H1 (cell line): ENCODE measurements around the gene DCTPP1.

ENCODE experiments used
- EZH2 ChIP-seq: fragments of 200-600 bp; sonication (generic); IDR thresholded peaks from 2 replicates; pipeline ENCODE4 v1.7.1; 2012; ENCODE audit warnings: low read depth, mild to moderate bottlenecking, moderate library complexity, low read length, inconsistent platforms; ENCODE audit not compliant: severe bottlenecking
- POLR2A ChIP-seq, 2 experiments: IDR thresholded peaks; 1 replicate in 1 of 2; 2 replicates in 1 of 2; pipeline ENCODE4 v1.6.1; 2011; ENCODE audit warnings: low read depth in 2 of 2, low read length in 2 of 2, mild to moderate bottlenecking in 2 of 2; ENCODE audit errors: control extremely low read depth in 1 of 2
- SP1 ChIP-seq: IDR thresholded peaks from 2 replicates; pipeline ENCODE4 v1.6.1; 2011; ENCODE audit warnings: low read depth, low read length
- TF ChIP-seq, protein P1 (sequence below), 3 experiments: IDR thresholded peaks; 1 replicate in 2 of 3; 2 replicates in 1 of 3; pipeline versions ENCODE4 v1.5.1 to v1.6.1; 2011; ENCODE audit warnings: low read length in 3 of 3, mild to moderate bottlenecking in 3 of 3, inconsistent platforms in 2 of 3, low read depth in 1 of 3, moderate library complexity in 1 of 3; ENCODE audit not compliant: insufficient read depth in 1 of 3; ENCODE audit errors: control extremely low read depth in 1 of 3

GRCh38 chr16:30375864-30376263 lies 54.0 kb downstream of the DCTPP1 start:
- TF ChIP-seq EZH2 (no peak), POLR2A (IDR thresholded peaks at IDR 0.05; ENCODE audit: control extremely low read depth in 1 of 2, low read depth in 2 of 2, low read length in 2 of 2) (no peak), SP1 (0 out of 2 replicates have a peak, but pooled peaks have one; percentile 15)
- TF ChIP-seq, protein P1, sequence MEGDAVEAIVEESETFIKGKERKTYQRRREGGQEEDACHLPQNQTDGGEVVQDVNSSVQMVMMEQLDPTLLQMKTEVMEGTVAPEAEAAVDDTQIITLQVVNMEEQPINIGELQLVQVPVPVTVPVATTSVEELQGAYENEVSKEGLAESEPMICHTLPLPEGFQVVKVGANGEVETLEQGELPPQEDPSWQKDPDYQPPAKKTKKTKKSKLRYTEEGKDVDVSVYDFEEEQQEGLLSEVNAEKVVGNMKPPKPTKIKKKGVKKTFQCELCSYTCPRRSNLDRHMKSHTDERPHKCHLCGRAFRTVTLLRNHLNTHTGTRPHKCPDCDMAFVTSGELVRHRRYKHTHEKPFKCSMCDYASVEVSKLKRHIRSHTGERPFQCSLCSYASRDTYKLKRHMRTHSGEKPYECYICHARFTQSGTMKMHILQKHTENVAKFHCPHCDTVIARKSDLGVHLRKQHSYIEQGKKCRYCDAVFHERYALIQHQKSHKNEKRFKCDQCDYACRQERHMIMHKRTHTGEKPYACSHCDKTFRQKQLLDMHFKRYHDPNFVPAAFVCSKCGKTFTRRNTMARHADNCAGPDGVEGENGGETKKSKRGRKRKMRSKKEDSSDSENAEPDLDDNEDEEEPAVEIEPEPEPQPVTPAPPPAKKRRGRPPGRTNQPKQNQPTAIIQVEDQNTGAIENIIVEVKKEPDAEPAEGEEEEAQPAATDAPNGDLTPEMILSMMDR (IDR thresholded peaks at IDR 0.05; ENCODE audit: control extremely low read depth in 1 of 3, insufficient read depth in 1 of 3, low read depth in 1 of 3, low read length in 3 of 3): no peak
